Measurements from ENCODE around the gene CSNK1E. TPM values are rescaled to one million over a fixed set of nuclear protein-coding genes. Genes with fewer than 3 reads are reported as not detected.

The CSNK1E gene
- total and polyA plus RNA-seq, 9 of the 15 experiments (the other 6 are each of a cell fraction or from before 2014, with no cell fraction given), result 2.7 to 70.0 (median 41.3) TPM

DNA sequence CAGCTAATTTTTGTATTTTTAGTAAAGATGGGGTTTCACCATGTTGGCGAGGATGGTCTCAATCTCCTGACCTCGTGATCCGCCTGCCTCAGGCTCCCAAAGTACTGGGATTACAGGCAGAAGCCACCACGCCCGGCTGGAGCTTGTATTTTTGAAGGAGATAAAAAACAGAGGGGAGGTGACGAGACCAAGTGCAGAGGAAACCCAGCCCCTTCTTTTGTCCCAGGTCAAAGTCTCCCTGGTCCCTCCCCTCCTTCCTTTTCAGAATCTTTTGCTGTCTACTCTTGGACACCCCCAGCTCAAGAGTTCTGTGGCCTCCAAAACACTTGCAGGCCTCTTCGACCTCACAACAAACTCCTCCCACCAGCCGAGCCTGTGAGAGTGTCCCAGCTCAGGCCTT lies 32.2 kb downstream of the CSNK1E start (continued):
- TF ChIP-seq SMAD1 (IDR thresholded peaks at IDR 0.05; ENCODE audit: low read depth, low read length, partially characterized antibody) (no peak), ZNF174 (CRISPR knock-in tag; IDR thresholded peaks at IDR 0.05) (no peak), NRF1 (conservative IDR thresholded peaks at IDR 0.05 in 1 of 2, IDR thresholded peaks at IDR 0.05 in 1 of 2) (no peak), ARID1B (IDR thresholded peaks at IDR 0.05) (peak; percentile 30), CBFA2T2 (conservative IDR thresholded peaks at IDR 0.05) (no peak), ZNF740 (CRISPR knock-in tag; IDR thresholded peaks at IDR 0.05) (no peak), ZNF740 (tag; IDR thresholded peaks at IDR 0.05) (no peak), PRDM10 (IDR thresholded peaks at IDR 0.05; ENCODE audit: partially characterized antibody) (peak; percentile 63), CCAR2 (IDR thresholded peaks at IDR 0.05; ENCODE audit: low read depth, low read length) (no peak), E2F3 (CRISPR knock-in tag; IDR thresholded peaks at IDR 0.05) (no peak), DPF2 (IDR thresholded peaks at IDR 0.05) (0 out of 2 replicates have a peak, but pooled peaks have one; percentile 33), ZFX (CRISPR knock-in tag; IDR thresholded peaks at IDR 0.05) (peak; percentile 31; the same call in 1 of the 2 replicates)
- TF ChIP-seq, protein P1, sequence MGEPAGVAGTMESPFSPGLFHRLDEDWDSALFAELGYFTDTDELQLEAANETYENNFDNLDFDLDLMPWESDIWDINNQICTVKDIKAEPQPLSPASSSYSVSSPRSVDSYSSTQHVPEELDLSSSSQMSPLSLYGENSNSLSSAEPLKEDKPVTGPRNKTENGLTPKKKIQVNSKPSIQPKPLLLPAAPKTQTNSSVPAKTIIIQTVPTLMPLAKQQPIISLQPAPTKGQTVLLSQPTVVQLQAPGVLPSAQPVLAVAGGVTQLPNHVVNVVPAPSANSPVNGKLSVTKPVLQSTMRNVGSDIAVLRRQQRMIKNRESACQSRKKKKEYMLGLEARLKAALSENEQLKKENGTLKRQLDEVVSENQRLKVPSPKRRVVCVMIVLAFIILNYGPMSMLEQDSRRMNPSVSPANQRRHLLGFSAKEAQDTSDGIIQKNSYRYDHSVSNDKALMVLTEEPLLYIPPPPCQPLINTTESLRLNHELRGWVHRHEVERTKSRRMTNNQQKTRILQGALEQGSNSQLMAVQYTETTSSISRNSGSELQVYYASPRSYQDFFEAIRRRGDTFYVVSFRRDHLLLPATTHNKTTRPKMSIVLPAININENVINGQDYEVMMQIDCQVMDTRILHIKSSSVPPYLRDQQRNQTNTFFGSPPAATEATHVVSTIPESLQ (CRISPR knock-in tag; IDR thresholded peaks at IDR 0.05), result no peak
- TF ChIP-seq, protein P2, sequence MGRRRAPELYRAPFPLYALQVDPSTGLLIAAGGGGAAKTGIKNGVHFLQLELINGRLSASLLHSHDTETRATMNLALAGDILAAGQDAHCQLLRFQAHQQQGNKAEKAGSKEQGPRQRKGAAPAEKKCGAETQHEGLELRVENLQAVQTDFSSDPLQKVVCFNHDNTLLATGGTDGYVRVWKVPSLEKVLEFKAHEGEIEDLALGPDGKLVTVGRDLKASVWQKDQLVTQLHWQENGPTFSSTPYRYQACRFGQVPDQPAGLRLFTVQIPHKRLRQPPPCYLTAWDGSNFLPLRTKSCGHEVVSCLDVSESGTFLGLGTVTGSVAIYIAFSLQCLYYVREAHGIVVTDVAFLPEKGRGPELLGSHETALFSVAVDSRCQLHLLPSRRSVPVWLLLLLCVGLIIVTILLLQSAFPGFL (CRISPR knock-in tag; IDR thresholded peaks at IDR 0.05), result no peak
